Loucy (cell line): ENCODE data around the gene EPHB6.

Experiments
- H2AFZ ChIP-seq: fragments of 200-600 bp; sonication (generic); 2 replicates; pipeline ENCODE4 v1.6.0; 2016; ENCODE audit warnings: antibody characterized with exemption, mild to moderate bottlenecking, low read length, moderate library complexity
- H3F3A ChIP-seq: fragments of 200-600 bp; 2 replicates; pipeline ENCODE4 v1.6.0; 2016; ENCODE audit warnings: antibody characterized with exemption, low read depth, mild to moderate bottlenecking
- H3K27me3 ChIP-seq: fragments of 200-600 bp; sonication (generic); 2 replicates; pipeline ENCODE4 v1.6.1; 2014; ENCODE audit warnings: low read length, mild to moderate bottlenecking; ENCODE audit not compliant: insufficient read depth, poor library complexity, severe bottlenecking
- H3K36me3 ChIP-seq: fragments of 200-600 bp; sonication (generic); 2 replicates; pipeline ENCODE4 v1.6.1; 2016; ENCODE audit warnings: low read length; ENCODE audit not compliant: insufficient read depth
- H3K4me1 ChIP-seq: fragments of 200-600 bp; sonication (generic); 2 replicates; pipeline ENCODE4 v1.5.1; 2014; ENCODE audit warnings: low read length, mild to moderate bottlenecking; ENCODE audit not compliant: insufficient read depth, poor library complexity, severe bottlenecking
- H3K4me2 ChIP-seq: fragments of 200-600 bp; sonication (generic); 2 replicates; pipeline ENCODE4 v1.6.0; 2014; ENCODE audit warnings: antibody characterized with exemption, low read length, low read depth, mild to moderate bottlenecking; ENCODE audit not compliant: poor library complexity, severe bottlenecking
- H3K4me3 ChIP-seq: fragments of 200-600 bp; sonication (generic); 2 replicates; pipeline ENCODE4 v1.5.1; 2014; ENCODE audit warnings: low read length, mild to moderate bottlenecking, mixed read lengths; ENCODE audit not compliant: poor library complexity, severe bottlenecking
- H3K79me2 ChIP-seq: fragments of 200-600 bp; sonication (generic); 2 replicates; pipeline ENCODE4 v1.6.1; 2014; ENCODE audit warnings: low read length; ENCODE audit not compliant: insufficient read depth
- H3K9ac ChIP-seq: fragments of 200-600 bp; sonication (generic); 2 replicates; pipeline ENCODE4 v1.6.0; 2014; ENCODE audit warnings: mild to moderate bottlenecking, low read depth, low read length, moderate library complexity; ENCODE audit not compliant: poor library complexity, severe bottlenecking
- H3K9me2 ChIP-seq: fragments of 200-600 bp; sonication (generic); replicated peaks from 2 replicates; pipeline ENCODE4 v1.6.1; 2016; ENCODE audit warnings: low read depth, low read length, mixed read lengths
- H3K9me3 ChIP-seq: fragments of 200-600 bp; sonication (generic); 2 replicates; pipeline ENCODE4 v1.6.1; 2014; ENCODE audit warnings: mild to moderate bottlenecking, antibody characterized with exemption, low read length, low read depth; ENCODE audit not compliant: insufficient read depth
- H4K20me1 ChIP-seq: fragments of 200-600 bp; sonication (generic); 2 replicates; pipeline ENCODE4 v1.6.0; 2014; ENCODE audit warnings: antibody characterized with exemption, low read length, mild to moderate bottlenecking; ENCODE audit not compliant: insufficient read depth, poor library complexity, severe bottlenecking
- CTCF ChIP-seq: fragments of 200-600 bp; sonication (generic); conservative IDR thresholded peaks from 2 replicates; pipeline ENCODE4 v1.5.1; 2014; ENCODE audit warnings: mild to moderate bottlenecking, antibody characterized with exemption, low read length
- EZH2phosphoT487 ChIP-seq: fragments of 200-600 bp; IDR thresholded peaks from 2 replicates; pipeline ENCODE4 v1.6.1; 2018; ENCODE audit warnings: antibody characterized with exemption, mild to moderate bottlenecking, moderate library complexity, borderline replicate concordance

The EPHB6 gene

GRCh38 chr7:142908921-142909890 is 54.3 kb downstream of the EPHB6 start:
- no peaks in the 10 kb centered on the region for H3K79me2 ChIP-seq
- no peaks in the 10 kb centered on the region for H3K36me3 ChIP-seq
- H3K27me3 ChIP-seq: no peaks in the 10 kb centered on the region
- H3K9me2 ChIP-seq: no peaks in the 10 kb centered on the region
- H3K4me2 ChIP-seq: no peak overlapping the region
- 0 out of 2 replicates have a peak, but pooled peaks cover 8% of the 10 kb centered on the region for H3K9me3 ChIP-seq
- no peak overlapping the region for H3K4me3 ChIP-seq
- H2AFZ ChIP-seq: no peak overlapping the region
- H3K9ac ChIP-seq: no peak overlapping the region
- no peaks in the 10 kb centered on the region for H4K20me1 ChIP-seq
- no peaks in the 10 kb centered on the region for H3F3A ChIP-seq
- TF ChIP-seq CTCF: peak; percentile 72
- no peak for TF ChIP-seq EZH2phosphoT487
- peaks cover 5% of the 10 kb centered on the region for H3K4me1 ChIP-seq

GRCh38 chr7:142910031-142910433 is 55.2 kb downstream of the EPHB6 start:
- no peaks in the 10 kb centered on the region for H3K27me3 ChIP-seq
- no peak overlapping the region for H2AFZ ChIP-seq
- no peak overlapping the region for H3K4me2 ChIP-seq
- H3K9me3 ChIP-seq: 0 out of 2 replicates have a peak, but pooled peaks cover 3% of the 10 kb centered on the region
- no peaks in the 10 kb centered on the region for H3K79me2 ChIP-seq
- no peak overlapping the region for H3K4me3 ChIP-seq
- H3K4me1 ChIP-seq: peaks cover 9% of the 10 kb centered on the region
- no peak for TF ChIP-seq CTCF
- H4K20me1 ChIP-seq: no peaks in the 10 kb centered on the region
- H3K9ac ChIP-seq: no peak overlapping the region
- no peaks in the 10 kb centered on the region for H3F3A ChIP-seq
- H3K9me2 ChIP-seq: no peaks in the 10 kb centered on the region
- H3K36me3 ChIP-seq: no peaks in the 10 kb centered on the region

GRCh38 chr7:142910481-142910880 is 55.6 kb downstream of the EPHB6 start:
- Histone ChIP-seq H3K36me3 (no peaks in the 10 kb centered on the region), H3K9me3 (no peaks in the 10 kb centered on the region), H3K27me3 (no peaks in the 10 kb centered on the region), H3K4me3 (no peak overlapping the region), H3K4me2 (no peak overlapping the region), H3K4me1 (peaks cover 9% of the 10 kb centered on the region), H4K20me1 (no peaks in the 10 kb centered on the region), H2AFZ (no peak overlapping the region), H3K9me2 (no peaks in the 10 kb centered on the region), H3K9ac (no peak overlapping the region), H3F3A (no peaks in the 10 kb centered on the region), H3K79me2 (no peaks in the 10 kb centered on the region)
- TF ChIP-seq CTCF: no peak
- TF ChIP-seq EZH2phosphoT487: no peak
